Stimulated activated naive B cell treated with anti-CD40 and anti-IgM and Interleukin-4, amounts not matched to agents 10 μg/mL and 1 μg/mL and 100 μg/mL, for 72 hours (primary cell): ENCODE measurements around the gene MAP1LC3B2.
"Not testable (repeated sequence)": the region's sequence is repeated elsewhere in the genome, so short reads cannot be mapped to it uniquely, and the experiment has no call there.

Experiments used
- ATAC-seq, 2 donors: fragments of 150-1000 bp; cut with Tn5 transposase; replicated peaks; 2 replicates each; pipeline ENCODE4 v1.10.0; 2021; ENCODE audit warnings: moderate library complexity in 1 of 2
- DNase-seq: peaks from one replicate; pipeline ENCODE4 v3.0.0; 2021
- H3K27ac Mint-ChIP-seq: one replicate; pipeline ENCODE4 v1.8.0; 2022; ENCODE audit warnings: mild to moderate bottlenecking, mixed read lengths
- H3K27me3 Mint-ChIP-seq, 2 donors: one replicate each; pipeline ENCODE4 v1.8.0; 2022; ENCODE audit warnings: mixed read lengths in 2 of 2
- H3K36me3 Mint-ChIP-seq, 2 donors: one replicate each; pipeline ENCODE4 v1.8.0; 2022; ENCODE audit warnings: mixed read lengths in 2 of 2, mild to moderate bottlenecking in 1 of 2
- H3K4me1 Mint-ChIP-seq, 2 donors: one replicate each; pipeline ENCODE4 v1.8.0; 2022; ENCODE audit warnings: mixed read lengths in 2 of 2, mild to moderate bottlenecking in 1 of 2
- H3K4me3 Mint-ChIP-seq, 2 donors: one replicate each; pipeline ENCODE4 v1.8.0; 2022; ENCODE audit warnings: mild to moderate bottlenecking in 2 of 2, mixed read lengths in 2 of 2, moderate library complexity in 1 of 2
- H3K9me3 Mint-ChIP-seq, 2 donors: one replicate each; pipeline ENCODE4 v1.8.0; 2022; ENCODE audit warnings: mixed read lengths in 2 of 2, mild to moderate bottlenecking in 1 of 2

Gene MAP1LC3B2

DNA sequence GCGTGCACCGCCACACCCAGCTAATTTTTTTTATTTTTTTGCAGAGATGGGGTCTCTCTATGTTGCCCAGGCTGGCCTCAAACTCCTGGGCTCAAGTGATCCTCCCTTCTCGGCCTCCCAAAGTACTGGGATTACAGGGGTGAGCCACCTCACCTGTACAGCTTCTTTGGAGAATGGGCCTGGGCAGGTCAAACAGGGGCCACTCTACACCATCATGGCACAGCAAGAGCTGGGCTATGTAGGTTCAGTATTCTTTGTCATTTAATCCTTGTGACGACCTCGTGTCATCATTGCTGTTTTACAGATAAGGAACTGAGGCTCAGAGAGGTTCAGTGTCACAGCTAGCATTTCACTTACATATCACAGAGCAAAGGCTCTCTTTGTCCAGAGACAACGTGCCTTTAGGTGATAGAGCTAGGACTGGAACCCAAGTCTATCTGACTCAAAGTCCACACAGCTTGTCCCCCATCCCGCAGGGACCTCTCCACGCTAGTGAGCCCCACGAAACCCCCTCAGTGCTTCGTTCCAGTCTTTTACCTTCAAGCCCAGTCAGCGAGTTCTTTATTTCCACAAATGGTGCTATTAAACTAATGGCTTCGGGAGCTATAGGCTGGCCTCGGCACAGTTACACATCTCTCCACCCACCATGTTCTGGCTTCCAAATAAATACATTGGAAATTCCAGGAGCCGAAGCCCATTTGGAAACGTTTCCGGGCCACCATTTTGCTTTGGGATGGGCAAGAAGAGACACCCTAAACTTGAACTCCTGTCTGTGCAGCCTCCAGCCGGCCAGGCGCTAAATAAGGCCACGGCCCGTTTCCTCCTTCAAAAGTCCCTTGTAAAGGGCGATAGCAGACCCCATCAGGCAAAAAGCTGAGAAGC, 660 bp upstream of the MAP1LC3B2 start:
- Mint-ChIP-seq H3K36me3 (peaks cover 2% of the 10 kb centered on the region in 2 donors), H3K4me1 (peaks cover 28 to 57% of the 10 kb centered on the region in 2 donors), H3K27ac (peak overlapping the region; percentile 99), H3K27me3 (no peaks in the 10 kb centered on the region), H3K4me3 (peak overlapping the region; percentile 87 to 89), H3K9me3 (peaks cover 0 to 6% of the 10 kb centered on the region in 2 donors)
- no peak for DNase-seq
- no peak for ATAC-seq

DNA sequence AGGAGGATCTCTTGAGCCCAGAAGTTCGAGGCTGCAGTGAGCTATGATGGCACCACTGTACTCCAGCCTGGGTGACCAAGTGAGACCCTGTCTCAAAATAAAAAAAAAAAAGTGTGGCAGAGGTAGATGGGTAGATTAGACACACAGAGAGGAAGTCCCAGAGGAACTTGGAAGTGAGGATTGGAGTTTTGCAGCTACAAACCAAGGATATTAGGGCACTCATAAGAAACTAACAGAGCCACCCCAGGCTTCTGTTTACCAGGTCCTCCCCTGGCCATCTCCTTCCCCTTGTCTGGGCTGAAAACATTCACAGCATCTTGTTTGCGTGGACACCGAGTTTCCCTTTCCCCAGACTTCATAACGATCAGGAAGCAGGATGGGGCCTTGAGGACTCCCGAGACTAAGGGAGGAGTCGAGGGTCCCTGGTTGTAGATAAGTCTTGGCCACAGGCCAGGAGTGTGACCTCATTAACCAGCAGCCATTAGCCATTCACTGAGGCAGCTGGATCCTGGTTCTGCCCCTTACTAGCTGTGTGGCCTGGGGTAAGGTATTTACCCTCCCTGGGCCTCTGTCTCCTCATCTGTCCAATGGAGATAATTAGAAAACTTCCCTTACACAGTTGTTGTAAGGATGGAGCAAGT, 2.1 kb downstream of the MAP1LC3B2 start:
- ATAC-seq (no peak), DNase-seq (no peak)
- no peaks in the 10 kb centered on the region for H3K27me3 Mint-ChIP-seq
- H3K36me3 Mint-ChIP-seq, result peaks cover 7 to 18% of the 10 kb centered on the region in 2 donors
- H3K4me1 Mint-ChIP-seq, result peaks cover 28 to 66% of the 10 kb centered on the region in 2 donors
- peaks cover 15 to 18% of the 10 kb centered on the region in 2 donors for H3K9me3 Mint-ChIP-seq
- H3K27ac Mint-ChIP-seq, result peak overlapping the region; percentile 63
- no peak overlapping the region for H3K4me3 Mint-ChIP-seq

DNA sequence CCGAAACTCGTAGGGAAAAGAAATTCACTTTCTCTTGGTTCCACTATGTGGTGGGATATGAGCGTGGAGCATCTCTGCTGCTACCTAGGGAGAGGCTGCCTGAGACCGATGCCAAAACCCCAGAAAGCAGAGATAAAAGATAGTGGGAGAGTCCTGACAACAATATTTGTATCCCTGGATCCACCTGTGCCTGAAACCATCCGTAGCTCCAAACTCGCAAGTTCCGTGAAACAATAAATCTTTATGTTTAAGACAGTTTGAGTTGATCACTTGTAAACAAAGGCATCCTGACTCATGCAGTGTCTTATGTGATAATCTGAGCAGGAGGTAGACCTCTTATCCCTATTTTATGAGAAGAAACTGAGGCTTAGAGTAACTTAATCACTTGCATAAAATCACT, 2.9 kb downstream of the MAP1LC3B2 start:
- H3K4me3 Mint-ChIP-seq, result no peak overlapping the region
- H3K4me1 Mint-ChIP-seq, result peaks cover 24 to 59% of the 10 kb centered on the region in 2 donors
- H3K36me3 Mint-ChIP-seq, result peaks cover 5 to 18% of the 10 kb centered on the region in 2 donors
- peaks cover 14 to 15% of the 10 kb centered on the region in 2 donors for H3K9me3 Mint-ChIP-seq
- no peaks in the 10 kb centered on the region for H3K27me3 Mint-ChIP-seq
- DNase-seq, result no peak
- H3K27ac Mint-ChIP-seq, result no peak overlapping the region
- ATAC-seq, result no peak

DNA sequence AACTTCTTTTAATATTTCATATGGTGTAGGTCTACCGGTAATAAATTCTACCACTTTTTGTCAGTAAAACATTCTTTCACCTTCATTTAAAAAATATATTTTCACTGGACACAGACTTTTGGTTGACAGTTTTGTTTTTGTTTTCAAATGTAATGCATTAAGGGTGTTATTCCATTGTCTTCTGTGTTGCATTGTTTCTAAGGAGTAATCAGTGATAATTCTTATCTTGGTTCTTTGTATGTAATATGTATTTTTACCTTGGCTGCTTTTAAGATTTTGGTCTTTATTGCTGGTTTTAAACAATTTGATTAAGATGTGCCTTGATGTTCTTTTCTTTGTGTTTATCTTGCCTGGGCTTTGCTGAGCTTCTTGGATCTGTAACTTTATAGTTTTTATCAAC, 4.1 kb downstream of the MAP1LC3B2 start:
- peaks cover 5 to 18% of the 10 kb centered on the region in 2 donors for H3K36me3 Mint-ChIP-seq
- H3K4me3 Mint-ChIP-seq, result no peak overlapping the region
- peaks cover 14 to 15% of the 10 kb centered on the region in 2 donors for H3K9me3 Mint-ChIP-seq
- H3K4me1 Mint-ChIP-seq, result peaks cover 20 to 47% of the 10 kb centered on the region in 2 donors
- H3K27ac Mint-ChIP-seq, result no peak overlapping the region
- DNase-seq, result no peak
- no peaks in the 10 kb centered on the region for H3K27me3 Mint-ChIP-seq
- ATAC-seq, result no peak

DNA sequence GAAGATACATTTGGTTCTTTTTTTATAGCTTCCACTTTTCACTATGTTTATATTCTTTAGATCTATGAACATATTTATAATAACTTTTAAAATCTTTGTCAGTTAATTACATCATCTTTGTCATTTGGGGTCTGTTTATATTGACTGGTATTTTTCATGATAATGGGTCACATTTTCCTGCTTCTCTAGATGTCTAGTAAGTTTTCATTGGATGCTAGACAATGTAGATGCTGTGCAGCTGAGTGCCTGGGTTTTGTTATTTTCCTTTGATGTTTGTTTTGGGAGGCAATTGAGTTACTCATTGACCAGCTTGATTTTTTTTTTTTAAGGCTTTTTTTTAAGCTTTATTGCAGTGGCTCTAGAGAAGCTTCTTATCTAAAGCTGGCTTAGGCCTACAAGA, 4.9 kb downstream of the MAP1LC3B2 start:
- Mint-ChIP-seq H3K4me3 (no peak overlapping the region), H3K27ac (no peak overlapping the region), H3K4me1 (peaks cover 14 to 39% of the 10 kb centered on the region in 2 donors), H3K9me3 (peaks cover 14 to 15% of the 10 kb centered on the region in 2 donors), H3K27me3 (no peaks in the 10 kb centered on the region), H3K36me3 (peaks cover 5 to 18% of the 10 kb centered on the region in 2 donors)
- no peak for DNase-seq
- no peak for ATAC-seq

DNA sequence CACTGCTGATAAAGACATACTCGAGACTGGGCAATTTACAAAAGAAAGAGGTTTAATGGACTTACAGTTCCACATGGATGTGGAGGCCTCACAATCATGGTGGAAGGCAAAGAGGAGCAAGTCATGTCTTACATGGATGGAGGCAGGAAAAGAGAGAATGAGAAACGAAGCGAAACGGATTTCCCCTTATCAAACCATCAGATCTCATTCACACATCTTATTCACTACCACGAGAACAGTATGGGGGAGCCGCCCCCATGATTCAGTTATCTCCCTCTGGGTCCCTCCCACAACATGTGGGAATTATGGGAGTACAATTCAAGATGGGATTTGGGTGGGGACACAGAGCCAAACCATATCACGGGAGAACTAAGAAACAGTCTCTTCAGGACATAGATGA, 6.0 kb downstream of the MAP1LC3B2 start:
- H3K4me3 Mint-ChIP-seq, ATAC-seq, H3K27ac Mint-ChIP-seq, DNase-seq, H3K27me3 Mint-ChIP-seq: not testable (repeated sequence)
- Mint-ChIP-seq H3K4me1 (peaks cover 10 to 29% of the 10 kb centered on the region in 2 donors), H3K36me3 (peaks cover 5 to 18% of the 10 kb centered on the region in 2 donors), H3K9me3 (peaks cover 14 to 15% of the 10 kb centered on the region in 2 donors)

DNA sequence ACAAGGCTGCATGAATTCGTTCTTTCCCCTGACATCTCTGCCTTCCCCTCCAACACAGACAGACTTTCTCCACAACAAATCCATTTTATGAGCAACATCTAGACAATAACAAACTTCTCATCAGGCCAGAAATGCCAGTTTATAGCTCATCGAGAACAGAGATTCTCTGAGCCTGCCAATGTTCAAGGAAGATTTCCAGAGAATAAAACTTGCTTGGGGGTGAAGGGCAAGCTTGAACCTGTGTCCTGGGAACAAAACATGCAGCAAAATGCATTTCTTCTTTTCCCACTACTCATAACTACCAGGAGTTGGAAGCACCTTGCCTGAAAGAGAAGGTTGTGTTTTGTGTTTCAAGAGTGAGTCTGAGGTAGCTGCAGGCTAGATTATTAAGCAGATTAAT, 6.8 kb downstream of the MAP1LC3B2 start:
- Mint-ChIP-seq H3K27me3 (no peaks in the 10 kb centered on the region), H3K36me3 (peaks cover 7 to 18% of the 10 kb centered on the region in 2 donors), H3K4me1 (peaks cover 6 to 22% of the 10 kb centered on the region in 2 donors), H3K9me3 (peaks cover 16 to 19% of the 10 kb centered on the region in 2 donors), H3K4me3 (no peak overlapping the region), H3K27ac (no peak overlapping the region)
- no peak for ATAC-seq
- DNase-seq, result no peak

DNA sequence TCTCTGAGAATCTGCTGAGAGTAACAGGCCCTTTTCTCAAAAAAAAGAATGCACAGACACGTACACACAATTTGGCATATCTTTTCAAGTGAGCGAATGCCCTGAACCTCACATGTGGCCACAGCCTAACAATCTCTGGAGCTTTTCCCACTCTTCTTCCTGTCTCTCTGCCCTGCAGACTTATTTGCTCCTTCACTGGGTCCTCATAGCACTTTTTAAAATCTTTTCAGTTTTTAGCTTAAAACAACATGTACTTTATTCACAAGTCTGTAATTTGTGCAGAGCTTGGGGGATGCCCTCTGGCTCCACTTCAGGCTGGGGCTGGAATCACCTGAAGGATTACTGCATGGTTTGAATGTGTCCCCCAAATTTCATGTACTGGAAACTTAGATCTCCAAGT, 9.0 kb downstream of the MAP1LC3B2 start:
- peaks cover 2 to 11% of the 10 kb centered on the region in 2 donors for H3K4me1 Mint-ChIP-seq
- peaks cover 7 to 18% of the 10 kb centered on the region in 2 donors for H3K36me3 Mint-ChIP-seq
- no peak for ATAC-seq
- no peaks in the 10 kb centered on the region for H3K27me3 Mint-ChIP-seq
- no peak overlapping the region for H3K27ac Mint-ChIP-seq
- DNase-seq, result no peak
- no peak overlapping the region for H3K4me3 Mint-ChIP-seq
- peaks cover 16 to 19% of the 10 kb centered on the region in 2 donors for H3K9me3 Mint-ChIP-seq

DNA sequence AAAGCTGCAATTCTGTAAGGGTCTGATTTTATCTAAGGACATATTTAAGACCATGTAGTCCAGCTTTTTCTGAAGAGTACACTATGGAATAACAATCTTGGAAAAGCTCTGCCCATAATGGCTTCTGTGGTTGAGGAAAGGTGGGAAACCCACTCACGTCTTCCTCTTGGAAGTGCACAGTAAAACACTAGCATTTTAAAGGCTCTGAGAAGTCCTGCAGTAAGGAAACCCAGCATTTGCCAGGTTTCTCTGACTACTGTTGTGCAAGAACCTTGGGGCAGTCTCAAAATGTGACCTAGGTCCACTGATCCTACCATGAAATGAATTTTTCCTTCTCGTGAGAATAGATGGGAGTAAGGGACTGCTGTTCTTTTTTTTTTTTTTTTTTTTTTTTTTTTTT, 11.9 kb downstream of the MAP1LC3B2 start:
- ATAC-seq (no peak), DNase-seq (no peak)
- no peak overlapping the region for H3K4me3 Mint-ChIP-seq
- H3K36me3 Mint-ChIP-seq, result peaks cover 0 to 2% of the 10 kb centered on the region in 2 donors
- no peaks in the 10 kb centered on the region for H3K4me1 Mint-ChIP-seq
- H3K27ac Mint-ChIP-seq, result no peak overlapping the region
- no peaks in the 10 kb centered on the region for H3K27me3 Mint-ChIP-seq
- peaks cover 2 to 4% of the 10 kb centered on the region in 2 donors for H3K9me3 Mint-ChIP-seq

DNA sequence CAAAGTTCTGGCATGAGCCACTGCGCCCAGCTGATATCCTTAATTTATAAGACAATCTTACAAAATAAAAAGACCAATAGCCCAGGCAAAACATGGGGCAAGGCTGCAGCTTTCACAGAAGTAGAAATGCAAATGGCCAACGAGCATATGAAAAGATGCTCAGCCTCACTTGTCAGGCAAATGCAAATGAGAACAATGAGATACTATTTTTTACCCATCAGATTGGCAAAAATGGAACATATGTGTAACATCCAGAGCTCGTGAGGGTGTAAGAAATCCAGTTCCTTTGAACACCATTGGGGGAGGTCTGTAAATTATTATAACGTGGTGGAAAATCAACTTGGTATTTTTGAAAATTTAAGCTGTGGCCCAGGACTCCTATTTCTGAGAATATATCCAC, 14.6 kb downstream of the MAP1LC3B2 start:
- Mint-ChIP-seq H3K4me1 (no peaks in the 10 kb centered on the region), H3K36me3 (peaks cover 0 to 2% of the 10 kb centered on the region in 2 donors), H3K4me3 (no peak overlapping the region), H3K27ac (no peak overlapping the region), H3K9me3 (peaks cover 2 to 4% of the 10 kb centered on the region in 2 donors), H3K27me3 (no peaks in the 10 kb centered on the region)
- DNase-seq (no peak), ATAC-seq (no peak)

DNA sequence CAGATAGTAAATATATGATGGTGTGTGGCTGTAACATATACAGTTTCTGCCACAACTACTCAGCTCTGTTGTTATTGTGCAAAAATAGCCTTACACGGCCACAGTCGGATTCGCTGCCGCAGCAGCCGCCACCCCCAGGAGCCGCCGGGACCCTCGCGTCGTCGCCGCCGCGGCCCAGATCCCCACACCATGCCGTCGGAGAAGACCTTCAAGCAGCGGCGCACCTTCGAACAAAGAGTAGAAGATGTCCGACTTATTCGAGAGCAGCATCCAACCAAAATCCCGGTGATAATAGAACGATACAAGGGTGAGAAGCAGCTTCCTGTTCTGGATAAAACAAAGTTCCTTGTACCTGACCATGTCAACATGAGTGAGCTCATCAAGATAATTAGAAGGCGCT, 16.6 kb downstream of the MAP1LC3B2 start:
- H3K27me3 Mint-ChIP-seq, H3K9me3 Mint-ChIP-seq, H3K4me3 Mint-ChIP-seq, DNase-seq, H3K36me3 Mint-ChIP-seq, H3K4me1 Mint-ChIP-seq, ATAC-seq, H3K27ac Mint-ChIP-seq: not testable (repeated sequence)

DNA sequence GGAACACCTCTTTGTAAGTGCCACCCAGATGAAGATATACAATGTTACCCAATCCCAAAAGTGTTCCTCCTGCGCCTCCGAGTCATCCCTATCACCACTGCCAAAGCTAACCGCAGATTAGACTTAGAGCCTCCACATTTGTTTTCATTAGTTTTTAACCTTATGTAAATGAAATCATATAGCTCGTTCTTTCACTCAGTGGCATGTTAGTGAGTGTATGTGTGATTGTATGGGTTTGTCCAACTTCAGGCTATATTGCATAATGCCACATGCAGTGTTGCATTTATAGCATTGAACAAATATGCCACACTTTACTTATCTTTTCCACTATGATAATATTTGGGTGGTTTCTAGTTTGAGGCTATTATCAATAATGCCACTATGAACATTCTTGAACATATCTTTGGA, 18.0 kb downstream of the MAP1LC3B2 start:
- no peaks in the 10 kb centered on the region for H3K9me3 Mint-ChIP-seq
- H3K27me3 Mint-ChIP-seq, result no peaks in the 10 kb centered on the region
- H3K4me1 Mint-ChIP-seq, result peaks cover 0 to under 1% of the 10 kb centered on the region in 2 donors
- no peaks in the 10 kb centered on the region for H3K36me3 Mint-ChIP-seq
- no peak for DNase-seq
- no peak overlapping the region for H3K27ac Mint-ChIP-seq
- ATAC-seq, result no peak
- no peak overlapping the region for H3K4me3 Mint-ChIP-seq

DNA sequence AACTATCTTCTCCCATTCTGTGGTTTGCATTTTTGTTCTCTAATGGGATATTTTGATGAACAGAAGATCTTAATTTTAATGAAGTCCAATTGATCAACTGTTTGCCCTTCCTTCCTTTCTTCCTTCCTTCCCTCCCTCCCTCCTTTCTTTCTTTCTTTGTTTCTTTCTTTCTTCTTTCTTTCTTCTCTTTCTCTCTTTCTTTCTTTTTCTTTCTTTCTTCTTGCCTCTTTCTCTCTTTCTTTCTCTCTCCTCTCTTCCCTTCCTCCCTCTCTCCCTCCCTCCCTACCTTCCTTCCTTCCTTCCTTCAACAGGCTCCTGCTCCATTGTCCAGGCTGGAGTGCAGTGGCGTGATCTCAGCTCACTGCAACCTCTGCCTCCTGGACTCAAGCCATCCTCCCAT, 18.9 kb downstream of the MAP1LC3B2 start:
- Mint-ChIP-seq H3K27me3 (no peaks in the 10 kb centered on the region), H3K9me3 (no peaks in the 10 kb centered on the region), H3K4me3 (no peak overlapping the region), H3K36me3 (no peaks in the 10 kb centered on the region), H3K4me1 (peaks cover 5 to 10% of the 10 kb centered on the region in 2 donors), H3K27ac (no peak overlapping the region)
- ATAC-seq (no peak), DNase-seq (no peak)

DNA sequence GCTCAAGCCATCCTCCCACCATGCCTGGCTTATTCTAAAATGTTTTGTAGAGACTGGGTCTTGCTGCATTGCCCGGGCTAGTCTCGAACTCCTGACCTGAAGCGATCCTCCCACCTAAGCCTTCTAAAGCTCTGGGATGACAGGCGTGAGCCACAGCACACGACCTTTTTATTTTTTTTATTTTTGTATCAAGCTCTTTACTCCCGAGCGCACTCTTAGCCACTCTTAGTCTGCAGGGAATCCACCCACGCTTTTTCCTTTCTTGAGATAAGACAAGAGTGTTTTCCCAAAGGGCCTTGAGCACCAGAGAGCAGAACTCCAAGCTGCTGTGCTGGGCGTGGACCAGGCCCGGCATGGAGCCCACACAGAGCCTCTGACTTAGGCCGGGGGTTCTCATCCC, 23.4 kb downstream of the MAP1LC3B2 start:
- peaks cover 5 to 9% of the 10 kb centered on the region in 2 donors for H3K9me3 Mint-ChIP-seq
- no peak overlapping the region for H3K4me3 Mint-ChIP-seq
- H3K36me3 Mint-ChIP-seq, result no peaks in the 10 kb centered on the region
- no peak for DNase-seq
- ATAC-seq, result no peak
- H3K4me1 Mint-ChIP-seq, result peaks cover 7 to 18% of the 10 kb centered on the region in 2 donors
- no peak overlapping the region for H3K27ac Mint-ChIP-seq
- no peaks in the 10 kb centered on the region for H3K27me3 Mint-ChIP-seq
